GM10248 (cell line): ENCODE data around the gene ARHGAP45.

Experiments
- CTCF ChIA-PET: fragments of 300-600 bp; sonication (Branson Sonifier 250); formaldehyde crosslinking; extraction: SDS; loops from one replicate; lab custom pipeline; 2021; ENCODE audit warnings: antibody characterized with exemption; lab: Yijun Ruan, JAX
- POLR2A ChIA-PET: fragments of 350-650 bp; sonication (Branson Sonifier 250); formaldehyde crosslinking; extraction: SDS; loops from one replicate; lab custom pipeline; 2020; ENCODE audit warnings: antibody characterized with exemption; lab: Yijun Ruan, JAX
- DNase-seq: peaks from one replicate; pipeline ENCODE4 v3.0.0; 2012; ENCODE audit errors: extremely low spot score
- CTCF ChIP-seq: IDR thresholded peaks from 2 replicates; pipeline ENCODE4 v1.5.1; 2012; ENCODE audit warnings: mild to moderate bottlenecking, low read depth; ENCODE audit errors: extremely low read depth, missing control alignments, control extremely low read depth

The ARHGAP45 gene

GRCh38 chr19:1038978-1039645, 27.9 kb upstream of the ARHGAP45 start:
- no peak for DNase-seq
- no peak for TF ChIP-seq CTCF
- ChIA-PET POLR2A (interaction anchor here (1.0 kb wide), 2 partner anchors 17 to 202 kb away, joined by 3 to 8 read pairs; partner anchors contain the start of genes ATP5F1D, RNU6-2 and TMEM259), CTCF (interaction anchor here (0.8 to 4.7 kb wide), 8 partner anchors 9 to 202 kb away, joined by 3 to 32 read pairs (median 4); partner anchors contain the start of genes ARHGAP45, ATP5F1D, CNN2 and GPX4)

GRCh38 chr19:1039646-1040475, 27.1 kb upstream of the ARHGAP45 start, which contains the start of gene ABCA7:
Gene ABCA7 (plus strand): TSS chr19:1040107. CDS start chr19:1041362, 1,255 bp downstream.
- POLR2A ChIA-PET = interaction anchor here (1.0 to 1.2 kb wide), 3 partner anchors 18 to 202 kb away, joined by 3 to 8 read pairs (median 3); partner anchors contain the start of genes ARHGAP45, ATP5F1D, RNU6-2 and TMEM259
- TF ChIP-seq CTCF = no peak
- CTCF ChIA-PET = interaction anchor here (0.8 to 4.7 kb wide), 8 partner anchors 9 to 202 kb away, joined by 3 to 32 read pairs (median 4); partner anchors contain the start of genes ARHGAP45, ATP5F1D, CNN2 and GPX4
- peak; percentile 96 for DNase-seq

- ChIA-PET POLR2A (interaction anchor here (1.0 to 1.2 kb wide), 4 partner anchors 19 to 201 kb away, joined by 3 to 8 read pairs (median 3); partner anchors contain the start of genes ARHGAP45, ATP5F1D, RNU6-2 and TMEM259), CTCF (interaction anchor here (1.1 to 4.7 kb wide), 5 partner anchors 10 to 72 kb away, joined by 3 to 32 read pairs (median 3); partner anchors contain the start of genes ARHGAP45 and CNN2)
- peak; percentile 99 for DNase-seq
- no peak for TF ChIP-seq CTCF
Observed at GRCh38 chr19:1040476-1041271, 26.3 kb upstream of the ARHGAP45 start.

GRCh38 chr19:1041272-1041834, 25.6 kb upstream of the ARHGAP45 start:
- DNase-seq = no peak
- POLR2A ChIA-PET = interaction anchor here (1.0 kb wide), 1 partner anchor 63 kb away, joined by 3 read pairs; no protein-coding TSS in a partner anchor
- no peak for TF ChIP-seq CTCF
- CTCF ChIA-PET = interaction anchor here (1.2 kb wide), 2 partner anchors 13 to 27 kb away, joined by 3 read pairs; no protein-coding TSS in a partner anchor

GRCh38 chr19:1041835-1042685, 24.9 kb upstream of the ARHGAP45 start:
- CTCF ChIA-PET = interaction anchor here (1.2 kb wide), 2 partner anchors 13 to 26 kb away, joined by 3 read pairs; no protein-coding TSS in a partner anchor
- DNase-seq = no peak
- POLR2A ChIA-PET = interaction anchor here (1.0 kb wide), 1 partner anchor 62 kb away, joined by 3 read pairs; no protein-coding TSS in a partner anchor
- no peak for TF ChIP-seq CTCF
